ENCODE measurements around the gene FUT6.
"Not testable (repeated sequence)": the region's sequence is repeated elsewhere in the genome, so short reads cannot be mapped to it uniquely, and the experiment has no call there.

GRCh38 chr19:5848621-5849020, 9.1 kb upstream of the FUT6 start:
- TF ChIP-seq CTCF, POLR2A, POLR2AphosphoS5, EP300 (IDR thresholded peaks at IDR 0.05): not testable (repeated sequence)
